Activated CD8-positive, alpha-beta T cell treated with anti-CD3 and anti-CD28 coated beads for 36 hours (primary cell): ENCODE data around the gene ITPRIPL1. TPM values are rescaled to one million over a fixed set of nuclear protein-coding genes. Genes with fewer than 3 reads are reported as not detected.

Experiments used
- ATAC-seq: fragments of 200-7000 bp; cut with Tn5 transposase; one replicate; pipeline ENCODE4 v1.10.0; 2021; ENCODE audit warnings: mild to moderate bottlenecking, moderate library complexity
- CTCF ChIA-PET: fragments of 350-600 bp; sonication (Branson Sonifier 250); formaldehyde crosslinking; loops from one replicate; lab custom pipeline; 2021; ENCODE audit warnings: antibody characterized with exemption; lab: Charles Lee
- POLR2A ChIA-PET: fragments of 350-600 bp; sonication (Branson Sonifier 250); formaldehyde crosslinking; loops from one replicate; lab custom pipeline; 2021; ENCODE audit warnings: antibody characterized with exemption; lab: Charles Lee
- DNase-seq: peaks from one replicate; pipeline ENCODE4 v3.0.0-alpha.2; 2020
- H3K27ac Mint-ChIP-seq: one replicate; pipeline ENCODE4 v1.8.0; 2021; ENCODE audit warnings: mild to moderate bottlenecking, mixed read lengths
- H3K27me3 Mint-ChIP-seq: one replicate; pipeline ENCODE4 v1.8.0; 2021; ENCODE audit warnings: mixed read lengths
- H3K36me3 Mint-ChIP-seq: one replicate; pipeline ENCODE4 v1.8.0; 2021; ENCODE audit warnings: low read depth, mixed read lengths
- H3K4me1 Mint-ChIP-seq: one replicate; pipeline ENCODE4 v1.8.0; 2021; ENCODE audit warnings: low read depth, mixed read lengths
- H3K4me3 Mint-ChIP-seq: one replicate; pipeline ENCODE4 v1.8.0; 2021; ENCODE audit warnings: mild to moderate bottlenecking, moderate library complexity, mixed read lengths
- H3K9me3 Mint-ChIP-seq: one replicate; pipeline ENCODE4 v1.8.0; 2021; ENCODE audit warnings: mixed read lengths
- intact Hi-C: fragments of 100-400 bp; cut with micrococcal nuclease; formaldehyde crosslinking; loops from one replicate; pipeline ENCODE4 v1.10.0; 2022
- total RNA-seq, 2 experiments: library from RNA; stranded (reverse); gene quantifications; one replicate each; pipeline ENCODE4 v1.2.3, GENCODE V29; 2021
- TF ChIP-seq, protein P1 (sequence below): fragments of 200-600 bp; IDR thresholded peaks from one replicate; pipeline ENCODE4 v1.8.0; 2022; ENCODE audit warnings: antibody characterized with exemption, mild to moderate bottlenecking

The ITPRIPL1 gene
- total RNA-seq, 2 experiments from 2014 or later = 28.2 to 32.6 TPM

DNA sequence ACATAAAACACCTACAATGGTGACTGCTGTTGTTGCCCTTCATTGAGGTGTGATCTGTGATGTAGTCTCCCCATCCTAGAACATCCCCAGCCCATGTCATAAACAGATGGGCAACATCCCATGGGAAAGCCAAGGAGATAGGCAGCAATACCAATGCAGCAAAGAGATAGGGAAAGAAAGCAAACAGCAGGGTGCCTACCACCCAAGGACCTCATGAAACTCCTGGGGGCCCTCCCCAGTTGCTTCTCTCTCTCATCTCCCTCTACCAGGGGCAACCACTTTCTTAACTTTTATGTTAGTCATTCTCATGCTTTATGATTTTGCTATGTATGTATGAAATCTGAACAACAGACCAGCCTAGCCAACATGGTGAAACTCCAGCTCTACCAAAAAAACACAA, 8.1 kb upstream of the ITPRIPL1 start:
- intact Hi-C loops = no loop called here
- H3K4me3 Mint-ChIP-seq = no peak overlapping the region
- H3K4me1 Mint-ChIP-seq = peaks cover 45% of the 10 kb centered on the region
- ChIA-PET CTCF (interaction anchor here (1.2 kb wide), 1 partner anchor 12 kb away, joined by 3 read pairs; the partner anchor contains the start of gene SNRNP200), POLR2A (interaction anchor here (0.7 to 12.3 kb wide), 4 partner anchors 9 to 39 kb away, joined by 3 to 119 read pairs (median 4); partner anchors contain the start of gene SNRNP200)
- no peak for DNase-seq
- H3K27ac Mint-ChIP-seq = no peak overlapping the region
- no peaks in the 10 kb centered on the region for H3K27me3 Mint-ChIP-seq
- no peak for ATAC-seq
- no peaks in the 10 kb centered on the region for H3K9me3 Mint-ChIP-seq
- peaks cover 15% of the 10 kb centered on the region for H3K36me3 Mint-ChIP-seq
- TF ChIP-seq, protein P1, sequence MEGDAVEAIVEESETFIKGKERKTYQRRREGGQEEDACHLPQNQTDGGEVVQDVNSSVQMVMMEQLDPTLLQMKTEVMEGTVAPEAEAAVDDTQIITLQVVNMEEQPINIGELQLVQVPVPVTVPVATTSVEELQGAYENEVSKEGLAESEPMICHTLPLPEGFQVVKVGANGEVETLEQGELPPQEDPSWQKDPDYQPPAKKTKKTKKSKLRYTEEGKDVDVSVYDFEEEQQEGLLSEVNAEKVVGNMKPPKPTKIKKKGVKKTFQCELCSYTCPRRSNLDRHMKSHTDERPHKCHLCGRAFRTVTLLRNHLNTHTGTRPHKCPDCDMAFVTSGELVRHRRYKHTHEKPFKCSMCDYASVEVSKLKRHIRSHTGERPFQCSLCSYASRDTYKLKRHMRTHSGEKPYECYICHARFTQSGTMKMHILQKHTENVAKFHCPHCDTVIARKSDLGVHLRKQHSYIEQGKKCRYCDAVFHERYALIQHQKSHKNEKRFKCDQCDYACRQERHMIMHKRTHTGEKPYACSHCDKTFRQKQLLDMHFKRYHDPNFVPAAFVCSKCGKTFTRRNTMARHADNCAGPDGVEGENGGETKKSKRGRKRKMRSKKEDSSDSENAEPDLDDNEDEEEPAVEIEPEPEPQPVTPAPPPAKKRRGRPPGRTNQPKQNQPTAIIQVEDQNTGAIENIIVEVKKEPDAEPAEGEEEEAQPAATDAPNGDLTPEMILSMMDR = no peak

DNA sequence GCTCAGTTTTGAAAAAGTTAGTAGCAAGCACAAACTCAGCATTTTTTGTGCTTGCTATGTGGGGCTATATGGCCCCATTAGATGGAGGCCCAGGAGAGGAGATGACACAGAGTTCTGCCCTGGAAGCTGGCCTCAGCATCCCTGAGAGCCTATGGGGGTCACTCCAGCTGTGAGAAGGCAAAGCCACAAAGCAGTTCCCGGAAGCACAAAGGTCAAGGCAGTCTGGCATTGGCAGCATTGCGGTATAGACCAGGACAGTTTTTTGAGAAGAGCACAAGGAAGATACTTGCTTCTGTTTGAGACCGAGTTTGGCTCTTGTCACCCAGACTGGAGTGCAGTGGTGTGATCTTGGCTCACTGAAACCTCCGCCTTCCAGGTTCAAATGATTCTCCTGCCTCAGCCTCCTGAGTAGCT, 7.5 kb upstream of the ITPRIPL1 start:
- Mint-ChIP-seq H3K9me3 (no peaks in the 10 kb centered on the region), H3K36me3 (peaks cover 15% of the 10 kb centered on the region), H3K27me3 (no peaks in the 10 kb centered on the region), H3K4me3 (no peak overlapping the region), H3K4me1 (peaks cover 44% of the 10 kb centered on the region), H3K27ac (no peak overlapping the region)
- ChIA-PET POLR2A (interaction anchor here (0.6 to 12.3 kb wide), 6 partner anchors 8 to 109 kb away, joined by 3 to 119 read pairs (median 3); partner anchors contain the start of genes NCAPH, SNRNP200 and STARD7), CTCF (interaction anchor here (1.2 kb wide), 1 partner anchor 12 kb away, joined by 3 read pairs; the partner anchor contains the start of gene SNRNP200)
- ATAC-seq (no peak), DNase-seq (no peak)
- intact Hi-C loops = no loop called here
- TF ChIP-seq, protein P1 = no peak

DNA sequence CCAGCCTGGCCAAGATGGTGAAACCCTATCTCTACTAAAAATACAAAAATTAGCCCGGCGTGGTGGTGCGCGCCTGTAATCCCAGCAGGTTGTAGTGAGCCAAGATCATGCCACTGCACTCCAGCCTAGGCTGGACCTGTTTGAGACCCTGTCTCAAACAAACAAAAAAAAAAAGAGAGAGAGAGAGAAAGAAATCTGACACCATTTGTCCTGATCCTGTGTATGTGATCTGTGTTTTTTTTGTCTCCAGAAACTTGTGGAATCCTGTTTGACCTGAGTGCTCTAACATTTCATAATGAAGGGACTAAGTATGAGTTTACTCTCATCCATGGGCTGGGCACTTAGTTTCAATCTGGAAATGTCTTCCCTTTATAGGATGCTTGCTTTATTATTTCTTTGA, 6.4 kb upstream of the ITPRIPL1 start:
- peaks cover 51% of the 10 kb centered on the region for H3K4me1 Mint-ChIP-seq
- ChIA-PET POLR2A (interaction anchor here (1.1 to 12.3 kb wide), 4 partner anchors 12 to 111 kb away, joined by 3 to 119 read pairs (median 58); partner anchors contain the start of genes NCAPH, SNRNP200 and STARD7), CTCF (interaction anchor here (3.5 kb wide), 1 partner anchor 15 kb away, joined by 17 read pairs; the partner anchor contains the start of gene NCAPH)
- intact Hi-C loops = no loop called here
- DNase-seq = no peak
- peak overlapping the region; percentile 8 for H3K27ac Mint-ChIP-seq
- H3K27me3 Mint-ChIP-seq = no peaks in the 10 kb centered on the region
- no peaks in the 10 kb centered on the region for H3K9me3 Mint-ChIP-seq
- no peak overlapping the region for H3K4me3 Mint-ChIP-seq
- no peak for ATAC-seq
- peaks cover 15% of the 10 kb centered on the region for H3K36me3 Mint-ChIP-seq
- TF ChIP-seq, protein P1 = no peak

DNA sequence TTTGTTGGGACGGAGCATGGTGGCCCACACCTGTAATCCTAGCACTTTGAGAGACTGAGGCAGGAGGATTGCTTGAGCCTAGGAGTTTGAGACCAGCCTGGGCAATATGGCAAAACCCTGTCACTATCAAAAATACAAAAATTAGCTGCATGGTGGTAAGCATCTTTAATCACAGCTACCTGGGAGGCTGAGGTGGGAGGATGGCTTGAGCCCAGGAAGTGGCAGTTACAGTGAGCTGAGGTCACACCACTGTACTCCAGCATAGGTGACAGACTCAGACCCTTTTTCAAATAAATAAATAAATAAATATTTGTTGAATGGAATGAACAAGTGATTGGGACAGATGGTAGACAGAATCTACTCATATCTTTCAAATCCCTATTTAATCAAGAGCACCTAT, 5.7 kb upstream of the ITPRIPL1 start:
- Mint-ChIP-seq H3K36me3 (peaks cover 15% of the 10 kb centered on the region), H3K9me3 (no peaks in the 10 kb centered on the region), H3K4me3 (no peak overlapping the region), H3K27me3 (no peaks in the 10 kb centered on the region), H3K27ac (peak overlapping the region; percentile 45), H3K4me1 (peaks cover 57% of the 10 kb centered on the region)
- TF ChIP-seq, protein P1 = no peak
- POLR2A ChIA-PET = interaction anchor here (2.7 to 12.3 kb wide), 3 partner anchors 12 to 17 kb away, joined by 8 to 119 read pairs (median 112); partner anchors contain the start of genes NCAPH and SNRNP200
- DNase-seq (no peak), ATAC-seq (no peak)
- CTCF ChIA-PET = interaction anchor here (2.1 to 3.5 kb wide), 2 partner anchors 15 to 53 kb away, joined by 8 to 17 read pairs; partner anchors contain the start of genes CIAO1 and NCAPH
- intact Hi-C loops = no loop called here

DNA sequence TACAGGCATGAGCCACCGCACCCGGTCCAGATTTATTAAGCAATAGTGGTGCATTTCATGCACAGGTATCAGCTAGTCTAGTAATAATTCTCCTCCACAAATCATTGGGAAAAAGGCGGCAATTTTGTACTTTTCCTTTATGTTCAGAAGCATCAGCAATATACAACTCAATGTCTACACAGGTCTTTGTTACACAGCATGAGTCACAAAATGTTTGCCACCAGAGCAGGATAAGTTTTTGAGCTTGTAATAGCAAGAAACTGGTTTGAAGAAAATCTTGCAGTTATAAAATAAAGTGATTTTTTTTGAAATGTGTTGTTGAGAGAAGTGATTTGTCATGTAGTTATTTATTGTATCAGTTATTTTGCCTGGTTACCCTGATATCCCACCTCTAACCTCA, 4.8 kb upstream of the ITPRIPL1 start:
- H3K36me3 Mint-ChIP-seq = peaks cover 12% of the 10 kb centered on the region
- H3K27ac Mint-ChIP-seq = peak overlapping the region; percentile 54
- H3K4me3 Mint-ChIP-seq = peak overlapping the region; percentile 76
- intact Hi-C loops = loop anchor here (10.0 kb wide), 2 partner anchors 176 to 214 kb away; partner anchors contain the start of genes ARID5A and DUSP2
- H3K4me1 Mint-ChIP-seq = peaks cover 58% of the 10 kb centered on the region
- TF ChIP-seq, protein P1 = no peak
- ATAC-seq (no peak), DNase-seq (no peak)
- CTCF ChIA-PET = interaction anchor here (1.0 to 3.5 kb wide), 9 partner anchors 9 to 442 kb away, joined by 3 to 19 read pairs (median 4); partner anchors contain the start of genes CIAO1, NCAPH and SNRNP200
- no peaks in the 10 kb centered on the region for H3K9me3 Mint-ChIP-seq
- POLR2A ChIA-PET = interaction anchor here (0.6 to 12.3 kb wide), 11 partner anchors 9 to 210 kb away, joined by 3 to 119 read pairs (median 5); partner anchors contain the start of genes CIAO1, DUSP2, NCAPH and SNRNP200
- H3K27me3 Mint-ChIP-seq = no peaks in the 10 kb centered on the region
